GM18870 (cell line): ENCODE results near the gene MLKL.
A peak's percentile ranks its signal among the peaks of the same experiment; 100 is the strongest.

Experiments used
- ATAC-seq: cut with Tn5 transposase; IDR thresholded peaks from one replicate; pipeline ENCODE4 v1.9.1; 2021; ENCODE audit warnings: moderate library complexity; ENCODE audit not compliant: unreplicated experiment

Gene MLKL

DNA sequence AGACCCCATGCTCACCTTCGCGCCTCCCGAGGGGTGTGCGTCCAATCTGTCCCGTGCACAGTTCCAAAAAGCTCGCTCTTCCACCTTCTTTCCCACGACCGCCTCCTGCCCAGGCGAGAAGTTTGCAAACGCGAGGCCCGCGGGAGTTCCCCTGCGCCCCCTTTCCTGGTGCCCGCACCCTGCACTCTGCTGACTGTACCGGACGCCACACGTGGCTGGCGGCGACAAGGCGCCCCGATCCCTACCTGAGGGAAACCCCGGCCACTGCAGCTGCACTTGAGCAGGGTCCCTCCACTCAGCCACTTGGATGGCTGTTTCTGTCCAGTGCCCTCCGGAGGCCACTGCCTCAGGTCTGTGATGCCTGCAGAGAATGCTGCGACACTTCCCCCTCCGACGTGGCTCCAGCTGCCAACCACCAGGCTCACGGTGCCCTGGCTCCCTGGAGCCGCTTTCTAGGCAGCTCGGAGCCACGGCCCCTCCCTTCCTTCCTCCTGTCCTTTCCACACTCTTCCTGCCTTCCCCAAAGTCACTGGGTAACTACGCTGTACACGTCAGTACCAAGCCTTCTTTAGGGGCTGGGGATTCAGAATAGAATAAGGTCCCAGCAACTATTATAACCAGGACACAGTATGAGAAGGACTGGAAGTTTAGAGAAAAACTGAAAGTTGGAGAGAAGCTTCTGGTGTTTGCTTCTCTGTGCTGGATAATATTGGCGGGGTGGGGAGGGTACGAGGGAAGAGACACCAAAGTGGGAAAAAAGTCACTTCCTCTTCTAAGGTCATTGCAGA lies at the start of gene MLKL:
Gene MLKL, minus strand, starts transcription at position 425 of the 788 bp plus-strand sequence. CDS start 5,105 bp downstream, outside the sequence.
- peak; percentile 39 for ATAC-seq

DNA sequence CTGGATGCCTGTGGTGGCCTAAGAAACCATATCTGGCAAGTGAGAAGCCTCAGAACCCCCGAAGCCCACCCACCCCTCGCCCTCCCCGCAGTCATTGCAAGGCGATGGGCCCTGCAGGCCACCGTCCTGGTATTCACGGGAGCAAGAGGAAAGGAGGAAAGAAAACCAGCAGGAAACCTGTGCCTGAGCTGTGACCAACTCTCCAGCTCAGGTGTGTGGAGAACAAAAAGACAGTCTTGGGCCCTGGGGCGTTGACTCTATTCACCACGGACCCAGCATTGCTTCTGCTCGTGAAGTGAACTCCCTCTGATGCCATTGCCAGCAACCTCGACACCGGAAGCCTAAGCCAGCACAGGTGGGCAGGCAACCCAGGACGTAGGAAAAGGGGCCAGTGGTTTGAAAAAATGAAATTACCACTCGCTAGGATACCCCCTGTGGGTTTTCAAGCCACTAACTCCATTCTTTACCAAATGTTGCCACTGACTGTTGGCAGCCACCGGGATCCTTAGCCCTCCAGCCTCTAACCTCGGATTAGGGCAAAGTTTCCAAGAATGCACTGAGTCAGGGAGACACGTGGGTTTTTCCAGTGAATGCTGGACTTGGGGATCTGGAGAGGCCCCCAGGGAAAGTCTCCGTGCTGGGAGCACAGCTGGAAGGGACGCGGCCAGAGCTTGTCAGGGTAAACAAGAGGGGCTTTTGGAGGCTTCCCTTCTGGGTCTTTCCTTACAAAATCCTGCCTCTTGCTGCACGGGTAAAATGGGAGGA lies 48.8 kb upstream of the MLKL start:
- no peak for ATAC-seq

GRCh38 chr16:74748616-74749026 lies 48.0 kb upstream of the MLKL start:
- ATAC-seq, result no peak

DNA sequence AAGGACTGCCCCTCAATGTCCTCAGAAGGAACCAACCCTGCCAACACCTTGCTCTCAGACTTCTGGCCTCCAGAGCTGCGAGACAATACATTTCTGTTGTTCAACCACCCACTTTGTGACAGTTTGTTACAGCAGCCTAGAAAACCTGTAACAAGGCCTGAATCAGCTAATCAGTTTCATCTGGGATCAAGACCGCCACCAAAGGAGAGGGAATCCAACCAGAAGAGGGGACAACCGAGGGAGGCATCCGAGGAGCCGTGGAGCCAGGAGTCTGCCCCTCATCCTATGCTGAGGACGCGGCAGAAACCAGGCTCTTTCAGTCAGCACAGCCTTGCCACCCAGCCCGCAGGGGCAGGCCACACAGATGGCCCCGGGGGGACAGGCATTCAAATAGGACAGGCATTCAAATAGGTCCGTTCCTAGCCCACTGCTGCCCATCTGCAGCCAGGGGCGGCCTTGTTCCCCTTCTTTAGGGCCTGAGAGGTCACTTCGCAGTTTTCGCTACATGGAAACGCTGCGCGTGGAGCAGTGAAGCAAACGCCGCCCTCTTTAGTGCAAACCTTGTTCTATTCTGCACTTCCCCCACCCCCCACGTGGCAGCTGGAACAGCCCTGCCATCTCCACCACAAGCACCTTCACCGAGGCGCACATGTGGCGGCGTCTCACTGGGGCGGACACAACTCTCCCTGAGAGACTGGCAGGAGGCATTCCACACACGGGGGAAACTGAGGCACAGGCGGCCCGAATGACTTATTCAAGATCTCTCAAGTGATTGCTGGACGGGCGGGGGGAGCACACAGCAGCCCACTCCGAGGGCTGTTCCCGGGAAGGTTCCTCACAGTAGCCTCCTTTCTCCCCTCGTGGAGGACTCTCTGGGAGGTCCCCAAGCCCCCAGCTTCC lies 47.3 kb upstream of the MLKL start:
- ATAC-seq, result no peak

DNA sequence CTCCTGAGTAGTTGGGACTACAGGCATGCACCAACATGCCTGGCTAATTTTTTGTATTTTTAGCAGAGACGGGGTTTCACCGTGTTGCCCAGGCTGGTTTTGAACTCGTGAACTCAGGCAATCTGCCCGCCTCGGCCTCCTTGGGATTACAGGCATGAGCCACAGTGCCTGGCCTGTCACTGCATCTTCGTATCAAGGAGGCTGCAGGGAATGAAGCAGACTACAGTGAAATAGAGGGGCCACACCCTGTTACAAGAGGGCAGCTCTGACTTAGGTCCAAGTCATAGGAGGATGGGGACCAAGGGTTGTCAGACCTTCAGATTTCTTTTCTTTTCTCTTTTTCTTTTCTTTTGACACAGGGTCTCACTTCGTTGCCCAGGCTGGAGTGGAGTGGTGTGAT lies 45.3 kb upstream of the MLKL start:
- ATAC-seq, result no peak

DNA sequence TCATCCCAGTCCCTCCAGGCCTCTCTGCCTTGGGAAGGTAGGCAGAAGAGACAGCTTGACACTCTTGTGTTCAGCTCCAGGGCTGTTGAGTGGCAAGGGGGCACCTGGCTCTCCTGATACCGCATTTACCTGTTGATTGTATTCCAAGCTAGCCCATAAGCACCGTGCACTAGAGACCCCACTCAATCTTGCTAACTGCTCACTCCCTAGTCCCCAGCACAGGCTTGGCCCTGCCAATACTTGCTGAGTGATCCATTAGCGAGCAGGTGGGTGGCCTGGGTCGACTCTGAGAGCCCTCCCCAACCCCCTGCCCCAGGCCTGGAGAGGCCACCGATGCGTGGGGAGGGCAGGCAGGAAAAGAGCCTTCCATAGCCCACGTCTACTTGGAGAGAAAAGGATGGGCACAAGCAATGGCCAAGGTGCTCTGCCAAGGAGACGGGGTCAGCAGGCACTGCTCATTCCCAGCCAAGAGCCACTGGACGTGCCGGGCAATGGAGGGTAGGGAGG lies 44.5 kb upstream of the MLKL start:
- no peak for ATAC-seq

DNA sequence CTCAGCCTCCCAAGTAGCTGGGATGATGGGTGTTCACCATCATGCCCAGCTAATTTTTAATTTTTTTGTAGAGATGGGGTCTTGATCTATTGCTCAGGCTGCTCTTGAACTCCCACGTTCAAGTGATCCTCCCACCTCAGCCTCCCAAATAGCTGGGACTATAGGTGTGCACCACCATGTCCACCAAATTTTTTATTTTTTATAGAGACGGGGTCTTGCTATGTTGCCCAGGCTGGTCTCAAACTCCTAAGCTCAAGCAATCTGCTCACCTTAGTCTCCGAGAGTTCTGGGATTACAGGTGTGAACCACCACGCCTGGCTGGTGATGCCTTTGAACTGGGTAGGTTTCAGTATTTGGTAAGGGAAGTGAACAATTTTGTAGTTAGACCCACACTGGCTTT lies 43.9 kb upstream of the MLKL start:
- ATAC-seq, result no peak

DNA sequence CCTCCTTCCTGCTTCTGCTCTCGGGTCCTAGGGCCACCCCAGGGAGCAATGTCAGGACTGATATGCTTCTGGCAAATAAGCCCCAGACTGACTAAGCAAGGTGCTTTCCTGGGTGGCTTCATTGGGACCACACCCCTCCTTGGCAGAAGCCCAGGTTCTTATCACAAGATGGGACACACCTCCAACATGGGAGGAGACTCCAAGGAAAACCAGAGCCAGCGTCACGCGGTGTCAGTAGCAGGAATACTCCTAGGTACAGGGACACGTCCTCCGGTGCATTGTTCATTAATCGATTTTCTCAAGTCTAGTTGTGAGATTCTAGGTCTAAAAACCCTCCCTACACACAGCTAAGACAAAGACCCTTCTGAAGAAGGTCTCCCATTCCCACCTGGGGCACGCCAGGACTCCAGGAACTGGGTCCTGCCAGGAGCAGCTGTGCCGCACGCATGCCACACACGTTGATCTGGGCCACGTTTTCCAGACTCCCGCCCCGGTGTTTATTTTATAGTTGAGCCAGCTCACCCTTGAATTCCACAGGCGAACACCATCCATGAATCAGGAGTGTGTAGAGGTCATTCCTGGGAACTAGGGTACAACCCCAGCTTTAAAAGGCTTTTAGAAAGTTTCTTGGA lies 43.1 kb upstream of the MLKL start:
- no peak for ATAC-seq

DNA sequence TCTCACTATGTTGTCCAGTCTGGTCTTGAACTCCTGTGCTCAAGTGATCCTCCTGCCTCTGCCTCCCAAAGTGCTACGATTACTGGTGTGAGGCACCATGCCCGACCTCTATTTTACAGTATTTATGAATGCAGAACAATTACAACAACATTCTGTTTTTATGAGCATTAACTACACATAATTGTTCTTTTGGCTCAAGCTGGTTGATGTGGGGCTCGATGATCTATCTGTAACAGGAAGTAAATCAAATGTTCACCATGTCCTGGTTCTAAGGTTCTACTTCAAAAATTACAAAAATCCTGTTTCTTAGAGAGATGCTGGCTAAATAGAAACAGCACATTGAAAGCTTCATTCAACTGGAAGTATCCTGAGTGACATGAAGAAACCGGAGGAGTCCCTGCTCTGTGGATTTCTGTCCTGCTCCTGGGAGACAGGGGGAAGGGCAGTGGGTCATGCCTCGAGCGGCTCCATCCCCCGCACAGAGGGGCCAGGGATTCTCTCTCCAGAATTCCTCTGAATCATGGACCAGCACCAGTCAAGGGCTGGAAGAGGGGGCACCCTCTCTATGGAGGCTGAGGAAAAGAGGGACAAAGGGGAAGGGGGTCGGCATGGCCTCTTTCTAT lies 42.5 kb upstream of the MLKL start:
- ATAC-seq, result no peak

GRCh38 chr16:74742051-74742481 lies 41.4 kb upstream of the MLKL start:
- ATAC-seq, result no peak

- no peak for ATAC-seq
Measured at GRCh38 chr16:74740795-74741304, 40.2 kb upstream of the MLKL start.

GRCh38 chr16:74739275-74739674 lies 38.6 kb upstream of the MLKL start:
- no peak for ATAC-seq

DNA sequence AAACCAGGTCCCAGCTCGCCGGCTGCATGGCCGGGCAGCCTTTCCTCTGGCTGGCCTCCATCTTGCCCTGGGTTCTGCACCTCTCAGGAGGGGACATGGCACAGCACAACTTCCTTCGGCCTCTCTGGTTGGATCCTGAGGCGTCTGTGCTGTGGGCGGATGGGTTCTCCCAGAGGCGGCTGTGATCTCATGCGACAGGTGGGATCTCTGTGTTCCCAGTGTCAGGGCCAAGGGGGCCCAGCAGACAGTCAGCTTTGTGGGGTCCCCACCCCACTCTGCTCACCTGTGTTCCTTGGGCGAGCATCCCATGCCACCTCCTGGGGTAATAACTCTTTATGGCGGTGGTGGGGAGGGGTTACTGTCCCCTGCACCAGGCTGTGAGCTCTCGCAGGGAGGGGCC lies 38.2 kb upstream of the MLKL start:
- no peak for ATAC-seq

- ATAC-seq, result no peak
Measured at GRCh38 chr16:74738113-74738541, 37.5 kb upstream of the MLKL start.

DNA sequence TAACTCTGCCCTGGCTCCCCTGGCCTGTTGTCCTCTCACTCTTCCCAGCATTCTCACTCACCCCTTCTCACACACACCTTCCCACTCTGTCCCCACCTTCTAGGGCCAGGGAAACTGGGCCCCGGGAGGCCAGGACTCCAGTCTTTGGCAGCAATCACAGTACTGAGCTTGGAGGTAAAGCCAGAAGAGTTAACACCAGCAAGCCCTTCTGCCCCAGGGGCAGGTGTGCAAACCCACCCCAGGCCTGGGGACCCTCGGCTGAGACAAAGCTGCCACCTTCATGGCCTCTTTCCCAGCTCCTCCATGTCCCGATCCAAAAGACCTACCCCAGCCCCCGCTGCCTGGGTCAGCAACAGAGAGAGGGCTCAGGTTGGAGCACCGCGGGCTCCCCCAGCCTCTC lies 36.9 kb upstream of the MLKL start:
- ATAC-seq, result no peak

GRCh38 chr16:74736531-74737157 lies 36.0 kb upstream of the MLKL start:
- ATAC-seq, result no peak

- ATAC-seq, result no peak
Measured at GRCh38 chr16:74735554-74735953, 34.9 kb upstream of the MLKL start.

- ATAC-seq, result no peak
Measured at GRCh38 chr16:74735162-74735452, 34.4 kb upstream of the MLKL start.

- no peak for ATAC-seq
Measured at GRCh38 chr16:74734361-74735161, 33.9 kb upstream of the MLKL start.
